GM10248 (cell line): ENCODE results near the gene PPP1R18.

Experiments
- CTCF ChIA-PET: fragments of 300-600 bp; sonication (Branson Sonifier 250); formaldehyde crosslinking; extraction: SDS; loops from one replicate; lab custom pipeline; 2021; ENCODE audit warnings: antibody characterized with exemption; lab: Yijun Ruan, JAX
- POLR2A ChIA-PET: fragments of 350-650 bp; sonication (Branson Sonifier 250); formaldehyde crosslinking; extraction: SDS; loops from one replicate; lab custom pipeline; 2020; ENCODE audit warnings: antibody characterized with exemption; lab: Yijun Ruan, JAX
- DNase-seq: peaks from one replicate; pipeline ENCODE4 v3.0.0; 2012; ENCODE audit errors: extremely low spot score
- CTCF ChIP-seq: IDR thresholded peaks from 2 replicates; pipeline ENCODE4 v1.5.1; 2012; ENCODE audit warnings: mild to moderate bottlenecking, low read depth; ENCODE audit errors: extremely low read depth, missing control alignments, control extremely low read depth

Gene PPP1R18

DNA sequence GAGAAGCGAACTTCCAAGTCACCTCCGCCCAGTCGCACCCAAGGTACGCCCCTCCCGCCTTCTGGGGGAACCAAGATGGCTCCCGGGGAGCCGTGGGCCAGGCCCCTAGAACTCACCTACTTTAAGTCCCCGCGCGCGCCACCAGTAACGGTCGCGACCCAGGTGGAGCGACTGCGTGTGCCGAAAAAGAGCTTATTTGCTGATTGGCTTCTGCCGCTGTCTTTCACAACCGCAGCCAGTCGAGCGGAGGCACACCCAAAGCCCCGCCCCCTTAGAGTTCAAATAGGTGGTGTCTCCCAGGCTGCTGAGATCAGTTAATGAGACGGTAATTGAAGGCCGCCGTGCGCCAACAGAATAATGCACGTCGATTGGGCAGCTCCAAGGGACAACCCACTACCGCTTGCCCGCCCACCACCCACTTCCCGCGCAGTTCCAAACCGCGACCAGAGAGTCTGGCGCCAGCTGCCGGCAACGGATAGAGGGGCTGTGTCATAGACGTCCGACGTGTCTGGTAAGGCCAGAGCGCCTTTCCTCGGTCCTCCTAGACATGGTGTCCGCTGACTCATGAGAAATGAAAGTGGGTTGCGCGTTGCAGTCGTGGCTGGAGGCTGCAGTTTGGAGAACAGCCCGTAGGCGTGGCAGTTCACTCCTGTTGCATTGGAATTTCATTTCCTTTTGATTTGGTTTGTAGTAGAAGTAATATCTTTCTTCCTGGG is 30.8 kb upstream of the PPP1R18 start, which contains the start of gene MDC1:
MDC1 (minus strand) TSS at position 153 of the 716 bp plus-strand sequence. CDS start 2,106 bp downstream, outside the sequence.
- no peak for TF ChIP-seq CTCF
- POLR2A ChIA-PET, result interaction anchor here (0.6 to 1.3 kb wide), 13 partner anchors 12 to 160 kb away, joined by 3 to 17 read pairs (median 4); partner anchors contain the start of genes DHX16, NRM and PRR3
- CTCF ChIA-PET, result interaction anchor here (1.0 to 30.8 kb wide), 7 partner anchors 13 to 120 kb away, joined by 3 to 776 read pairs (median 8); partner anchors contain the start of genes DHX16 and NRM
- DNase-seq, result peak; percentile 95

DNA sequence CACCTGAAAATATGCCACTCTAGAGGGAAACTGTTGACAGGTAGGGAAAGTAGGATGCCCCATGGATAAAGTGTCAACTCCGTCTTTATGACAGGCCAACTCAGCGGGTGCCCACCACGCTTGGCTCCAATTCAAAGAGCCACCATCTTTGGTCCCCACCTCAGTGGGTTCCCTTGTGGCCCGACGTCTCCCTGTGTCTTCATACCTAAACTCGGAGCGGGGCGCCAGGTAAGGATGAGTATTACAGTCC is 30.4 kb upstream of the PPP1R18 start:
- POLR2A ChIA-PET, result interaction anchor here (0.6 to 1.3 kb wide), 13 partner anchors 12 to 159 kb away, joined by 3 to 17 read pairs (median 4); partner anchors contain the start of genes DHX16, NRM and PRR3
- no peak for TF ChIP-seq CTCF
- DNase-seq, result no peak
- CTCF ChIA-PET, result interaction anchor here (1.0 to 30.8 kb wide), 7 partner anchors 12 to 119 kb away, joined by 3 to 776 read pairs (median 8); partner anchors contain the start of genes DHX16 and NRM

DNA sequence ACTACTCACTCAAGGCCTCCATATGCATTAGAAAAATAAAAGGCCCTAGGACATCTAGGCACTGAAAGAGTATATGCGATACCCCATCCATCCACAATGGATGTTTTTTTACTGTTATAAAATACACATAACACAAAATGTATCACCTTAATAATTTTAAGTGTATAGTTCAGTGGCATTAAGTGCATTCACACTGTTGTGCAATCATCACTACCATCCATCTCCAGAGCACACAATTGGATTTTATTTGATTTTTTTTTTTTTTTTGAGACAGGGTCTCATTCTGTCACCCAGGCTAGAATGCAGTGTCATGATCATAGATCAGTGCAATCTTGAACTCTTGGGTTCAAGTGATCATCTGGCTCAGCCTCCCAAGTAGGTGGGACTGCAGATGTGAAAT is 27.8 kb upstream of the PPP1R18 start:
- no peak for TF ChIP-seq CTCF
- ChIA-PET POLR2A (no interaction called here), CTCF (interaction anchor here (0.9 to 30.8 kb wide), 3 partner anchors 8 to 37 kb away, joined by 3 to 776 read pairs (median 37); partner anchors contain the start of gene DHX16)
- DNase-seq, result no peak

GRCh38 chr6:30712441-30712945 is 26.0 kb upstream of the PPP1R18 start:
- POLR2A ChIA-PET, result interaction anchor here (1.1 kb wide), 1 partner anchor 99 kb away, joined by 3 read pairs; no protein-coding TSS in a partner anchor
- CTCF ChIA-PET, result interaction anchor here (1.1 to 30.8 kb wide), 6 partner anchors 8 to 36 kb away, joined by 3 to 776 read pairs (median 22); partner anchors contain the start of genes DHX16, NRM and TUBB
- TF ChIP-seq CTCF, result no peak

DNA sequence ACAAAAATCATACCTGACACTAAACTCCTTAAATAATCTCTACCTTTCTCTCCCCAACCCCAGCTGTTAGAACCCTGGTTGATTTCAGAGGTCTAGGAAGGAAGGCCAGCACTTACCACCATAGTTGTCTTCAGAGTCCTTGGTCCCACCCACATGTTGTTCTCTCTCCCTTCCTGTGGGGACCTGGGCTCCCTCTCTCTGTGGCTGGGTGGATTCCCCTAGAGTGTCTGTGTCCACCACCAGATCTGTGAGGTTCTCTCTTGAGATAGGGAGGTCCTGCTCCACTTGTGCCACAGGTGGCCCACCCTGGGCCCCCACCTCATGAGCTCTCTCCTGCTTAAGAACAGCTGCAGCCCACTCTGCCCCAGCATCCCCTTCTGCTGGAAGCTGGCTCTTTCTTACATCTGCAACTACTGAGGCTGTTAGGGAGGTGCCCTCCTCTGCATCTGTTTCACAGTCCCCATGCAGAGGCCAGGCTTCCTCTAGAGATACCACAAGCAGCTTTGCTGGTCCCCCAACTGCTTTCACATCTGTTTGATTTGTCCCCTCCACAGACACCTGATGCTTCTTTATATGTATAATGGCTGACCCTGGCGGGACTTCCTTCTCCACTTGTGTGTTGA is 25.4 kb upstream of the PPP1R18 start:
- ChIA-PET CTCF (interaction anchor here (1.1 to 30.8 kb wide), 8 partner anchors 8 to 35 kb away, joined by 3 to 776 read pairs (median 8); partner anchors contain the start of genes DHX16, NRM and TUBB), POLR2A (interaction anchor here (0.6 to 1.1 kb wide), 2 partner anchors 98 to 474 kb away, joined by 3 read pairs; no protein-coding TSS in a partner anchor)
- no peak for TF ChIP-seq CTCF
- DNase-seq, result peak; percentile 39

More at GRCh38 chr6:30712441-30712945, 26.0 kb upstream of the PPP1R18 start:
- DNase-seq, result no peak
